GM21576 (cell line): ENCODE measurements around the gene CCDC148.

ENCODE experiments used
- ATAC-seq: cut with Tn5 transposase; IDR thresholded peaks from one replicate; pipeline ENCODE4 v1.9.1; 2021; ENCODE audit warnings: mild to moderate bottlenecking, moderate library complexity; ENCODE audit not compliant: unreplicated experiment

The CCDC148 gene

GRCh38 chr2:158305501-158305900, 151.1 kb downstream of the CCDC148 start:
- no peak for ATAC-seq

GRCh38 chr2:158300394-158300793, 156.2 kb downstream of the CCDC148 start:
- no peak for ATAC-seq

GRCh38 chr2:158297606-158298005, 158.9 kb downstream of the CCDC148 start:
- no peak for ATAC-seq

GRCh38 chr2:158297120-158297519, 159.4 kb downstream of the CCDC148 start:
- ATAC-seq, result no peak

GRCh38 chr2:158293722-158294121, 162.8 kb downstream of the CCDC148 start:
- no peak for ATAC-seq

GRCh38 chr2:158291544-158292180, 164.9 kb downstream of the CCDC148 start:
- no peak for ATAC-seq

- ATAC-seq, result no peak
Observed at GRCh38 chr2:158290225-158290624, 166.3 kb downstream of the CCDC148 start.

GRCh38 chr2:158276619-158277471, 179.7 kb downstream of the CCDC148 start:
- no peak for ATAC-seq

GRCh38 chr2:158273791-158274190, 182.8 kb downstream of the CCDC148 start:
- ATAC-seq, result no peak

GRCh38 chr2:158270536-158270935, 186.0 kb downstream of the CCDC148 start:
- no peak for ATAC-seq

- no peak for ATAC-seq
Observed at GRCh38 chr2:158269143-158269542, 187.4 kb downstream of the CCDC148 start.

- ATAC-seq, result no peak
Observed at GRCh38 chr2:158266111-158266510, 190.4 kb downstream of the CCDC148 start.

GRCh38 chr2:158255257-158255656, 201.3 kb downstream of the CCDC148 start:
- no peak for ATAC-seq

- ATAC-seq, result no peak
Observed at GRCh38 chr2:158253170-158253569, 203.4 kb downstream of the CCDC148 start.

- no peak for ATAC-seq
Observed at GRCh38 chr2:158251356-158251755, 205.2 kb downstream of the CCDC148 start.

- no peak for ATAC-seq
Observed at GRCh38 chr2:158243392-158243791, 213.2 kb downstream of the CCDC148 start.

GRCh38 chr2:158242280-158242679, 214.3 kb downstream of the CCDC148 start:
- no peak for ATAC-seq

GRCh38 chr2:158240975-158241374, 215.6 kb downstream of the CCDC148 start:
- ATAC-seq, result no peak

GRCh38 chr2:158239271-158239670, 217.3 kb downstream of the CCDC148 start:
- no peak for ATAC-seq

GRCh38 chr2:158234497-158234896, 222.1 kb downstream of the CCDC148 start:
- no peak for ATAC-seq

- ATAC-seq, result no peak
Observed at GRCh38 chr2:158232476-158232875, 224.1 kb downstream of the CCDC148 start.

GRCh38 chr2:158228943-158229508, 227.5 kb downstream of the CCDC148 start:
- ATAC-seq, result no peak
